Neural cell (in vitro differentiated cells): ENCODE data around the gene SLC35B4. TPM values are rescaled to one million over a fixed set of nuclear protein-coding genes. Genes with fewer than 3 reads are reported as not detected.

Source experiments
- H2AFZ ChIP-seq: fragments of 200-600, 300-800 bp; sonication (generic), shearing (Covaris generic); 2 replicates; pipeline ENCODE4 v1.6.0; 2014; ENCODE audit warnings: low read depth, mild to moderate bottlenecking, antibody characterized with exemption, low read length, moderate library complexity
- H3F3A ChIP-seq: fragments of 200-600 bp; shearing (Covaris generic); 2 replicates; pipeline ENCODE4 v1.6.1; 2016; ENCODE audit warnings: mild to moderate bottlenecking, moderate library complexity, mixed read lengths, antibody characterized with exemption, low read length; ENCODE audit not compliant: insufficient read depth, poor library complexity, severe bottlenecking
- H3K27ac ChIP-seq: fragments of 200-600, 300-800 bp; sonication (generic), shearing (Covaris generic); 2 replicates; pipeline ENCODE4 v1.5.1; 2014; ENCODE audit warnings: mild to moderate bottlenecking, low read length, moderate library complexity
- H3K27me3 ChIP-seq: fragments of 300-800, 200-600 bp; sonication (generic), shearing (Covaris generic); 2 replicates; pipeline ENCODE4 v1.6.0; 2014; ENCODE audit warnings: mild to moderate bottlenecking, low read depth, low read length, moderate library complexity; ENCODE audit not compliant: insufficient read depth
- H3K36me3 ChIP-seq: fragments of 300-800, 200-600 bp; sonication (generic), shearing (Covaris generic); 2 replicates; pipeline ENCODE4 v1.5.1; 2014; ENCODE audit warnings: mild to moderate bottlenecking, antibody characterized with exemption, low read length, moderate library complexity; ENCODE audit not compliant: insufficient read depth
- H3K4me2 ChIP-seq: fragments of 300-800, 200-600 bp; sonication (generic), shearing (Covaris generic); 2 replicates; pipeline ENCODE4 v1.6.0; 2014; ENCODE audit warnings: mild to moderate bottlenecking, low read length
- H3K4me3 ChIP-seq: fragments of 300-800, 200-600 bp; sonication (generic), shearing (Covaris generic); 2 replicates; pipeline ENCODE4 v1.5.1; 2014; ENCODE audit warnings: mild to moderate bottlenecking, low read length, moderate library complexity
- H3K79me2 ChIP-seq: fragments of 200-600 bp; shearing (Covaris generic); replicated peaks from 2 replicates; pipeline ENCODE4 v1.6.0; 2014; ENCODE audit warnings: mild to moderate bottlenecking, low read length, moderate library complexity; ENCODE audit not compliant: insufficient read depth
- H3K9ac ChIP-seq: fragments of 300-800, 200-600 bp; sonication (generic), shearing (Covaris generic); 2 replicates; pipeline ENCODE4 v1.6.1; 2016; ENCODE audit warnings: mild to moderate bottlenecking, low read length, mixed read lengths
- H3K9me2 ChIP-seq: fragments of 200-600 bp; shearing (Covaris generic); 2 replicates; pipeline ENCODE4 v1.6.1; 2016; ENCODE audit warnings: mild to moderate bottlenecking, low read length, mixed read lengths; ENCODE audit not compliant: insufficient read depth
- H3K9me3 ChIP-seq: fragments of 200-600, 300-800 bp; sonication (generic), shearing (Covaris generic); 2 replicates; pipeline ENCODE4 v1.6.1; 2016; ENCODE audit warnings: mild to moderate bottlenecking, mixed run types, low read length, moderate library complexity, mixed read lengths
- H4K20me1 ChIP-seq: fragments of 200-600 bp; shearing (Covaris generic); 2 replicates; pipeline ENCODE4 v1.6.1; 2016; ENCODE audit warnings: mild to moderate bottlenecking, mixed run types; ENCODE audit not compliant: insufficient read depth
- EP300 ChIP-seq: fragments of 450-650 bp; conservative IDR thresholded peaks from 2 replicates; pipeline ENCODE4 v1.6.1; 2014; ENCODE audit warnings: antibody characterized with exemption, mild to moderate bottlenecking, moderate library complexity; ENCODE audit not compliant: poor library complexity, severe bottlenecking
- EZH2 ChIP-seq: fragments of 200-600, 300-800 bp; shearing (Covaris generic), sonication (generic); IDR thresholded peaks from 2 replicates; pipeline ENCODE4 v1.6.1; 2014; ENCODE audit warnings: antibody characterized with exemption, low read length, borderline replicate concordance, mild to moderate bottlenecking; ENCODE audit not compliant: insufficient read depth, poor library complexity, severe bottlenecking
- MXI1 ChIP-seq: fragments of 450-650 bp; conservative IDR thresholded peaks from 2 replicates; pipeline ENCODE4 v1.6.1; 2014; ENCODE audit warnings: antibody characterized with exemption, mild to moderate bottlenecking; ENCODE audit not compliant: poor library complexity, severe bottlenecking
- POLR2AphosphoS5 ChIP-seq: IDR thresholded peaks from 2 replicates; pipeline ENCODE4 v1.6.1; 2012
- RAD21 ChIP-seq: fragments of 450-650 bp; conservative IDR thresholded peaks from 2 replicates; pipeline ENCODE4 v1.6.1; 2014; ENCODE audit warnings: antibody characterized with exemption, mild to moderate bottlenecking, moderate library complexity
- SMC3 ChIP-seq: fragments of 450-650 bp; conservative IDR thresholded peaks from 2 replicates; pipeline ENCODE4 v1.6.1; 2014; ENCODE audit warnings: antibody characterized with exemption, mild to moderate bottlenecking, moderate library complexity; ENCODE audit not compliant: poor library complexity
- TAF1 ChIP-seq: IDR thresholded peaks from 2 replicates; pipeline ENCODE4 v1.6.1; 2012; ENCODE audit warnings: low read depth
- polyA plus RNA-seq: library from polyadenylated mRNA; depleted of rRNA; stranded (reverse); fragments of >200 nt; gene quantifications from 2 replicates; pipeline ENCODE4 v1.2.3, GENCODE V29; 2014
- TF ChIP-seq, protein P1 (sequence below): fragments of 450-650 bp; IDR thresholded peaks from 2 replicates; pipeline ENCODE4 v1.5.1; 2014; ENCODE audit warnings: antibody characterized with exemption, mild to moderate bottlenecking, moderate library complexity; ENCODE audit not compliant: poor library complexity, severe bottlenecking
- TF ChIP-seq, protein P2 (sequence below): IDR thresholded peaks from 2 replicates; pipeline ENCODE4 v1.6.1; 2012; ENCODE audit warnings: borderline replicate concordance

SLC35B4 gene
- polyA plus RNA-seq, 1 donor from 2014 or later, result 30.1 TPM

DNA sequence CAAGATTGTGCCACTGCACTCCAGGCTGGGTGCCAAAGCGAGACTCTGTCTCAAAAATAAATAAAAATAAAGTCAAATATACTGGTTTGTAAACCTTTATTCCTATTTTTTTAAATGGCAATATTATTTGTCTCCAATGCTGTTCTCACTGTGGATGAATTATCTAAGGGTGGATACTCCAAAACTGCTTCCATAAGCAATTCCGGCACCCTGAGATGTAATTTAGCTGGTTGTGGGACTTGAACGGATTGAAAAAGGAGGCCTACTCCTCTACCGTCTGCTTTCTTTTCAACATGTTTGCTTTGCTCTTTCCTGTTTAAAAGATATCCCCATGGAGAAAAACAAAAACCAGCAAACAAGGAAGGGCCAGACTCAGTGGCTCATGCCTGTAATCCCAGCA, 54.4 kb downstream of the SLC35B4 start:
- Histone ChIP-seq H3K4me2 (no peak overlapping the region), H2AFZ (no peak overlapping the region)
- TF ChIP-seq, protein P1, sequence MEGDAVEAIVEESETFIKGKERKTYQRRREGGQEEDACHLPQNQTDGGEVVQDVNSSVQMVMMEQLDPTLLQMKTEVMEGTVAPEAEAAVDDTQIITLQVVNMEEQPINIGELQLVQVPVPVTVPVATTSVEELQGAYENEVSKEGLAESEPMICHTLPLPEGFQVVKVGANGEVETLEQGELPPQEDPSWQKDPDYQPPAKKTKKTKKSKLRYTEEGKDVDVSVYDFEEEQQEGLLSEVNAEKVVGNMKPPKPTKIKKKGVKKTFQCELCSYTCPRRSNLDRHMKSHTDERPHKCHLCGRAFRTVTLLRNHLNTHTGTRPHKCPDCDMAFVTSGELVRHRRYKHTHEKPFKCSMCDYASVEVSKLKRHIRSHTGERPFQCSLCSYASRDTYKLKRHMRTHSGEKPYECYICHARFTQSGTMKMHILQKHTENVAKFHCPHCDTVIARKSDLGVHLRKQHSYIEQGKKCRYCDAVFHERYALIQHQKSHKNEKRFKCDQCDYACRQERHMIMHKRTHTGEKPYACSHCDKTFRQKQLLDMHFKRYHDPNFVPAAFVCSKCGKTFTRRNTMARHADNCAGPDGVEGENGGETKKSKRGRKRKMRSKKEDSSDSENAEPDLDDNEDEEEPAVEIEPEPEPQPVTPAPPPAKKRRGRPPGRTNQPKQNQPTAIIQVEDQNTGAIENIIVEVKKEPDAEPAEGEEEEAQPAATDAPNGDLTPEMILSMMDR, result no peak
- TF ChIP-seq EP300 (no peak), SMC3 (no peak), TAF1 (no peak), POLR2AphosphoS5 (no peak), EZH2 (no peak), RAD21 (no peak), MXI1 (no peak)
- TF ChIP-seq, protein P2, sequence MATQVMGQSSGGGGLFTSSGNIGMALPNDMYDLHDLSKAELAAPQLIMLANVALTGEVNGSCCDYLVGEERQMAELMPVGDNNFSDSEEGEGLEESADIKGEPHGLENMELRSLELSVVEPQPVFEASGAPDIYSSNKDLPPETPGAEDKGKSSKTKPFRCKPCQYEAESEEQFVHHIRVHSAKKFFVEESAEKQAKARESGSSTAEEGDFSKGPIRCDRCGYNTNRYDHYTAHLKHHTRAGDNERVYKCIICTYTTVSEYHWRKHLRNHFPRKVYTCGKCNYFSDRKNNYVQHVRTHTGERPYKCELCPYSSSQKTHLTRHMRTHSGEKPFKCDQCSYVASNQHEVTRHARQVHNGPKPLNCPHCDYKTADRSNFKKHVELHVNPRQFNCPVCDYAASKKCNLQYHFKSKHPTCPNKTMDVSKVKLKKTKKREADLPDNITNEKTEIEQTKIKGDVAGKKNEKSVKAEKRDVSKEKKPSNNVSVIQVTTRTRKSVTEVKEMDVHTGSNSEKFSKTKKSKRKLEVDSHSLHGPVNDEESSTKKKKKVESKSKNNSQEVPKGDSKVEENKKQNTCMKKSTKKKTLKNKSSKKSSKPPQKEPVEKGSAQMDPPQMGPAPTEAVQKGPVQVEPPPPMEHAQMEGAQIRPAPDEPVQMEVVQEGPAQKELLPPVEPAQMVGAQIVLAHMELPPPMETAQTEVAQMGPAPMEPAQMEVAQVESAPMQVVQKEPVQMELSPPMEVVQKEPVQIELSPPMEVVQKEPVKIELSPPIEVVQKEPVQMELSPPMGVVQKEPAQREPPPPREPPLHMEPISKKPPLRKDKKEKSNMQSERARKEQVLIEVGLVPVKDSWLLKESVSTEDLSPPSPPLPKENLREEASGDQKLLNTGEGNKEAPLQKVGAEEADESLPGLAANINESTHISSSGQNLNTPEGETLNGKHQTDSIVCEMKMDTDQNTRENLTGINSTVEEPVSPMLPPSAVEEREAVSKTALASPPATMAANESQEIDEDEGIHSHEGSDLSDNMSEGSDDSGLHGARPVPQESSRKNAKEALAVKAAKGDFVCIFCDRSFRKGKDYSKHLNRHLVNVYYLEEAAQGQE, result no peak

DNA sequence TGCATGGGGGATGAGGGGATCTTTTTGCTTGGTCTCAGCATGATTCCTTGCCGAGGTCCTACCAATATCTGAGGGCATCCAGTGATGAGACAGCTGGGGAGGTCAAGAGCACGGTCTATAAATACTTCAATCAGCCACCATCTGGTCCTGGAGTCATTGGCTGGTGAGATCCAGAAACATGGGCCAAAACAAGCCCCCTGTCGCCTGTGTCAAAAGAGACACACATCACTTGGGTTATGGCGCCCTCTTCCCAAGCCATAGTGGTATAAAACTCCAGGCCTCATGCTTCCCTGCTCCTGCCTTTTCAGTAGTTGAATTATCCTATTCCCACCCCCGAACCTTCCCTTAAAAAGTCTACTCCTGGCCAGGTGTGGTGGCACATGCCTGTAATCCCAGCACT, 60.9 kb downstream of the SLC35B4 start:
- Histone ChIP-seq H3K36me3 (no peaks in the 10 kb centered on the region), H3K9me3 (no peaks in the 10 kb centered on the region), H4K20me1 (no peaks in the 10 kb centered on the region), H3F3A (no peaks in the 10 kb centered on the region), H3K9ac (no peak overlapping the region), H3K4me2 (no peak overlapping the region), H3K79me2 (no peaks in the 10 kb centered on the region), H3K9me2 (no peaks in the 10 kb centered on the region), H2AFZ (no peak overlapping the region), H3K27ac (no peak overlapping the region), H3K27me3 (no peaks in the 10 kb centered on the region), H3K4me3 (no peak overlapping the region)
- TF ChIP-seq EZH2, result no peak
- no peak for TF ChIP-seq SMC3
- no peak for TF ChIP-seq MXI1
- TF ChIP-seq, protein P2, result no peak
- no peak for TF ChIP-seq TAF1
- no peak for TF ChIP-seq RAD21
- TF ChIP-seq POLR2AphosphoS5, result no peak
- TF ChIP-seq, protein P1, result no peak
- no peak for TF ChIP-seq EP300

More for the DNA sequence above, 54.4 kb downstream of the SLC35B4 start:
- H3K9me3 ChIP-seq, result no peaks in the 10 kb centered on the region
- no peak overlapping the region for H3K9ac ChIP-seq
- H3K27ac ChIP-seq, result no peak overlapping the region
- no peaks in the 10 kb centered on the region for H3K9me2 ChIP-seq
- H3K4me3 ChIP-seq, result no peak overlapping the region
- H3K79me2 ChIP-seq, result no peaks in the 10 kb centered on the region
- H4K20me1 ChIP-seq, result no peaks in the 10 kb centered on the region
- no peaks in the 10 kb centered on the region for H3K36me3 ChIP-seq
- no peaks in the 10 kb centered on the region for H3K27me3 ChIP-seq
- H3F3A ChIP-seq, result no peaks in the 10 kb centered on the region
